IPS-NIHi7 (cell line): ENCODE measurements around the gene MAP1S.

Source experiments
- DNase-seq: peaks from one replicate; pipeline ENCODE4 v3.0.0; 2012; ENCODE audit warnings: mixed read lengths; ENCODE audit errors: extremely low spot score

MAP1S gene

DNA sequence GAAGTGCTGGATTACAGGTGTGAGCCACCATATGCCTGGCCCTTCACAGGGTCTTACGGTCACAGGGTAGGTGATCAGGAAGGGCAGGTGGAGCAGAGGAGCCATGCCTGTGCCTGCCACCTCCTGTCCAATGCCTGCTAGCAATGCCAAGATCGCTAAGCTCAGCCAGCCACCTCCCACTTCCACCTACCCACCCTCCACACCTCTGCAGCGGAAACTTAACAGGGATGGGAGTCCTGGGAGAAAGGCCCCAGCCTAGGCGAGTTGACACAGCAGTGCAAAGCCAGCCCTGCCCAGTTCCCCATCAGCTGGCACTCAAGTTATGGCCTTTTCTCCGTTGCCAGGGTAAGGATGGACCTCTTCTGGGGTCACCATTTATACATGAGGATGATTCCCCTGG, 16.1 kb downstream of the MAP1S start:
- no peak for DNase-seq

- DNase-seq: no peak
These were observed 18.4 kb downstream of the MAP1S start for GRCh38 chr19:17737690-17738153.

DNA sequence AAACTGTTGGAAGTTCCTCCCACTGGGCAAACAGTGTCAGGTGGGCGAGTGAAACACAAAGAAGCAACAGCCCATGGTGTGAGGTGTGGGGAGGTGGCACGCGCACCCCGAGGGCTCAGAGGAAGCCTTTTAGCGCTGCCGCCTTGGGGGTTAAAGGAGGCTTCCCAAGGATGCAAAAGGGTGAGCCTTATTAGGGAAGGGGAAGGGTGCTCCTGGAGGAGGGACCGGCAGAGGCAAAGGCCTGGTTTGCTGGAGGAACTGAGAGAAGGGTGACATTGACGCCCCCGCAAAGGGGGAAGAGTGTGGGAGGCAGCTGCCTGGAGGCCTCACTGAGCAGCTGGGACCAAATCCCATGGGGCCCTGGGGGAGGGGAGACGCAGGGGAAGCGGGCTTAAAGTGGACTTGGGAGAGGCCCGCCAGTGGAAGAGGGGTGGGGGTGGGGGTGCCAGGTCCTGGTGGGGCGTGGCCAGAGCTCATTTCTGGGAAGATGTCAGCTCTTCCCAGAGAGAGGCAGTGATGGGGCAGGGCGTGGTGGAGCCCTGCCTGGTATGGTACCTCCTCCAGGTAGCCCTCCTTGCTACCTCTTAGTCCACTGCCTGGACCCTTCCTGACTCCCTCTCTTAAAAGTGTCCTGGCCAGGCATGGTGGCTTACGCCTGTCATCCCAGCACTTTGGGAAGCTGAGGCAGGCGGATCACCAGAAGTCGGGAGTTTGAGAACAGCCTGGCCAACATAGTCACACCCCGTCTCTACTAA, 20.0 kb downstream of the MAP1S start:
- DNase-seq: peak; percentile 44

DNA sequence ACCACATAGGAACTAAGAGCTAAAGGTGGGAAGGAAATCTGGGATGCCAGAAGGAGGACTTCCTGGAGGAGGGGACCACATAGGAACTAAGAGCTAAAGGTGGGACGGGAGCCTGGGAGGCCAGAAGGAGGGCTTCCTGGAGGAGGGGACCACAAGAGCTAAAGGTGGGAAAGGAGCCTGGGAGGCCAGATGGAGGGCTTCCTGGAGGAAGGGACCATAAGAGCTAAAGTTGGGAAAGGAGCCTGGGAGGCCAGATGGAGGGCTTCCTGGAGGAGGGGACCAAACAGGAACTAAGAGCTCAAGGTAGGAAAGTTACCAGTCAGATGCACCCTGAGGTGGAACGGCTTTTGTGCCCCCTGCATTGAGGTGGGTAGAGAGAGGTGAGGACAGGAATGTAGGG, 22.2 kb downstream of the MAP1S start:
- no peak for DNase-seq

DNA sequence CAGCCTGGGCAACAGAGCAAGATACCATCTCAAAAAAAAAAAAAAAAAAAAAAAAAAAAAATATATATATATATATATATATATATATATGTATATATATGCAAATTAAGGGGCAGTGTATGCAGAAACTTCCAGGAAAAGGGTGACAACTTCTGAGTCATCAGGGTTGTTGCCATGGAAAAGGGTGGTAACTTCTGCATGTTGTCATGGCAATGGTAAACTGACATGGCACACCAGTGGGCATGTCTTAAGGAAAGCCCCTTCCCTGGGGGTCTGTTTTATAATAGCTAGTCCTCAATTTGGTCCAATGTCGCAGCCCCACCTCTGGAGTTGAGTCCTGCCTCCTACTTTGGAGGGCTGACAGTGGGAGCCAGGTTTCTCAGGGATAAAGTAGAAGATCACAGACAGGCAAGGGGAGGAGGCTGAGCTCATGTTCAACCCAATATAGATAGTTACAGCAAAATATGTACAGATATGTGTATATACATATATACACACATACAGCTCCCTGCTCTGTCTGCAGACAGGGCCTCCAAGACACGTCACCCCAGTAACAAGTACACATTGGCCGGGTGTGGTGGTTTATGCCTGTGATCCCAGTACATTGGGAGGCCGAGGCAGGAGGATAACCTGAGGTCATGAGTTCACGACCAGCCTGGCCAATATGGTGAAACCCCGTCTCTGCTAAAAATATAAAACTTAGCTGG, 24.7 kb downstream of the MAP1S start:
- no peak for DNase-seq

- DNase-seq: peak; percentile 100
These were observed 28.2 kb downstream of the MAP1S start for GRCh38 chr19:17747205-17748098.

DNA sequence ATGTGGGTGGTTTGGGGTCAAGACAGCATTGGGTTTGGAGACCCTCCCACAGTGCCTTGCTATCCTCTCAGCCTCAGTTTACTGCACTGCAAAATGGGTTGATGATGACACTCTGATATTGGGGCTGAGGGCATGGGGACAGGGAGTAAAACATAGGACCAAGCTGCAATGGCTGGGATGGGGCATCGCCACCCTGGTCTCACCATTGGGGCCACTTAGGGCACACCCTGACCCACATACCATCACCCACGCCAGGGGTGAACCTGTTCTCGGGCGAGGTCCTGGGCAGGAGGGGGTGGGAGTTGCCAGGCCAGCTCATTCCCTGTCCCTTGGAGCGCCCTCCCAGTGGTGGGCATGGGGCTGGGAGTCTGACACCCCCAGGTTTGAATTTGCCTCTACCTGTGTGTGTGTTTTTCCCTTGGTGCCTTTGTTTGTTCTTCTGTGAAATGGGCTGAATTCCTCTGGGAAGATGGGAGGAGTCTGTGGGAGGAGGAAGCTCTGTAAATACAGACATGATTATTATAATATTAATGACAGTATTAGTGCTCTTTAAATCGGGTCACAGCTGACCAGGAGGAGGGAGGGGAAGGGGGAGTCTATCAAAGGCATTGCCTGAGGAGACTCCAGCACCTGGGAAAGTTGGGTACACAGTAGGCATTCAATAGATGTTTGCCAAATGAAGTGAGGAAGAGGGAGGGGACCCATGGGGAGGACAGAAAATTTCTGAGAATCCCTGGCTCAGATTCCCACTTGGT, 29.8 kb downstream of the MAP1S start:
- DNase-seq: no peak

DNA sequence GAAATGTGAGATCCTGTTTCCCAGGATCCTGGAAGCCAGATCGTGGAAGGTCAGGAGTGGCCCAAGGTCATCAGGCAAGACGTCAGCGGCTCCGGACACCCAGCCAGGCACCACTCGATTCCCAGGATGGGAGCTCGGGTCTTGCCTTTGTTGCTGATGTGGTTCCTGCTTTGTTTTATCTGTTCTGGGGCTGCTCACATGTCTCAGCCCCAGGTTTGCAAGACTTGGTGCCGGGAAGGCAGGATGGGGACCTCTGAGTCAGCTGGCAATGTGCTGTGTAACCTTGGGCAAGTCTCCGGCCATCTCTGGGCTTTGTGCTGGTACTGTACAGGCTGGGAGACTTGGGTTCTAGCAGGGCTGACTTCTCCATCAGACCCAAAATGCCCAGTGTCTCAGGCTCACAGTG, 30.6 kb downstream of the MAP1S start:
- no peak for DNase-seq

GRCh38 chr19:17751103-17751911, 32.0 kb downstream of the MAP1S start, which contains the start of gene FCHO1:
TSS of gene FCHO1 (plus strand) at chr19:17751477. CDS start at chr19:17755165, 3,688 bp downstream.
- DNase-seq: no peak

DNA sequence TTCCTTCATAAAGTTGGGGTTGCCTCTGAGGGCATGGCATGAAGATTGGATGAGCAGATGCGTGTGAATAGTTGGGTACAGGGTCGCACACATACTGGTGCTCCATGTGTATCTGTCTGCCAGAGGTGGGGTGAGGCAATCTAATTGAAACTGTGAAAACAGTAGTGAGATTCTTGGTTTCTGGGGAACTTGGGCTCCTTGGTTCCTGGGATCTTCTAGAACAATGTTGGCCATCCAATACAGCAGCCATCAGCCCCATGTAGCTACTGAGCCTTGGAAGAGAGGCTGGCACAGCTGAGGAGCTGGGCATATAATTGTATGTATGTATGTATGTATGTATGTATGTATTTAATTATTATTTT, 32.6 kb downstream of the MAP1S start:
- DNase-seq: no peak

DNA sequence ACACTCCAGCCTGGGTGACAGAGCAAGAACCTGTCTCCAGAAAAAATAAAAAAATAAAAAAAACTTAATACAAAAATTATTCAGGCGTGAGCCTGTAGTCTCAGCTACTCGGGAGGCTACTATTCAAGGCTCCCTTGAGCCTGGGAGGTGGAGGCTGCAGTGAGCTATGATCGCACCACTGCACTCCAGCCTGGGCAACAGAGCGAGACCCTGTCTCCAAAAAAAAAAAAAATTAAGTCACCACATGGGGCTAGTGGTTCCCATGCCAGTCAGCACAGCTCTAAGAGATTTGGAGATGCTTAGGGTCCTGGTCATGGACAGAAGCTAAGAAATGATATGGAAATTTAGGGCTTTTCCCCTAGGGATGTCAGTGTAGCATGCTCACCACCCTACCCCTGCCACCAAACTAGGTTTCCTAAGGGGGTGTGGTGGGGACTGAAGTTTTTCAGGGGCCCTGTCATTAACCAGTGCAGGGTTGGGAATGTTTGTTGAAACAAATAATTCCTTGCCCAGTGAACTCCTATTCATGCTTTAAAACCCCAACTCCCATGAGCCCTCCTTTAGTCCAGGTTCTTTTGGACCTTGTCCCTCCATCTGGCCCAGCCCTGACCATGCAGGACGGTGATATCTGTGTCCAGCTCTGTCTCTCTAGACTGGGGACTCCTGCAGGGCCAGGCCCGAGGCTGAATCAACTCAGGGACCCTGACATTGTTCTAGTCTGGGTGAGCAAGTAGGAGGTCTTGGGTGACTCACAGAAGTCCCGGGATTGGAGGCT, 33.8 kb downstream of the MAP1S start:
- no peak for DNase-seq

DNA sequence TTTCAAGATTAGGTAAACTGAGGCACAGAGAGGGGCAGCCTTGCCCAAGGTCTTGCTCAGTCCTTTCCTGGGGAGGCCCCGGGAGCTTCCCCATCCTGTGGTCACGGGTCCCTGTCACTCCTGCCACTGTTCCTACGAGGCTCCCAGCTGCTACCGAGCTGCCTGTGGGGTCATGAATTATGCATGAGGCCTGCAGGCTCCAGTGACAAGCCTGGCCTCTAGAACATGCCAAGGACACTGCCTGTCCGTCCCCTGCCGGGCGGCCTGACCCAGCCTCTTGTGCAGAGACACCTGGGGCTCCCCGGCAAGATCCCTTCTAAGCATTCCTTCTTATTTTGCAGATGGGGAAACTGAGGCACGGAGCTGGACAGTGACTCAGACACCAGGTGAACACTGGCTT, 34.7 kb downstream of the MAP1S start:
- no peak for DNase-seq

DNA sequence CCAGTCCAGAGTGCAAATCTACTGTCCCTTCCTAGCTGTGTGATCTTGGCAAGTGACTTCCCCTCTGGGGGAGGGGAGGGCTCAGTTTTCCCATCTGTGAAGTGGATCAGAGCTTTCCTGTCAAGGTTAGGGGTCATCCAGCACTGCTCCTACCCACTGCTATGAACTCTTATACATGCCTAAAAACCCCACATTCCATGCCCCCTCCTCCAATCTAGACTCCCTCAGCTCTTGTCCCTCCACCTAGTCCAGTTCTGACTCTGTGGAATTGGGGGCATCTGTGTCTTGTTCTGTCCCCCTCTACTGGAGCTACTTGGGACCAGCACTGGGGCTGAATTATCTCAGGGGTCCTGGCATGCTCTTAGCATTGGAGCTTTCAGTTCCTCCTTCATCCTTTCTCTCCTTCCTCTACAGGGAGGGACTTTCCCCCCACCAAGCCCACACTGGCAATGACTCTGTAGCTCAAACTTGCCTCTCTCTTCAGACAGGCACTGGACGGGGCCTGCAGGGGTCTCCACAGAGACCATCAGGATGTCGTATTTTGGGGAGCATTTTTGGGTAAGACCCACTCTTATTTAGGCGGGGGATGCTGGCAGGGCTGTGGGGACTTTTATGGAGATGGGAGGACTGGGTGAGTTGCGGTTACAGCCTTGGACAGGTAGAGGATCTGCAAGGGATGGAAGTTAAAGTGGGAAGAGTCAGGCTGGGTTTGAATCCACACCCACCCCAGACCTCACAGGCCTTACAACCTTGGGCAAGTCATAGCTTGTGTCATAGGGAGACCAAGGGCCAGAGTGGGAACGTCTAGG, 35.6 kb downstream of the MAP1S start:
- DNase-seq: no peak

DNA sequence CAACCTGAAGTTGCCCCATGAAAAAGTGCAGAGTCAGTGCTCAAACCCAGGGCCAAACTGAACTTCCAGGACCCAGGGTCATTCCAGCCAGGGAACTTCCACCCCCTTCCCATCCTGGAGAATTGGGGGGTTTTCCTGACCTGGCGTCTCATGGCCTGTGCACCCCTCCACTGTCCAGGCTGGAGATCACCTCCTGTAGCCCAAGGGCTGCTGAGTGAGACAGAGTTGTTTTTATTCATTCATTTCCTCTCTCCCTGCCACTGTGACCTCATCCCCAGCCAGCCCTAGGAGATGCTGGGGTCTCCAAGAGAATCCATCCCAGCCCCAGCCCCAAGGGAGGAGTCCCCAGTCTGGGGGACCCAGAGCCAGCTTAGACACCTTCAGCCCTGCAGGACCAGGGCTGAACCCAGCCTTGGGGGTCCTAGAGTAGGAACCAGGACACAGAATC, 36.2 kb downstream of the MAP1S start:
- no peak for DNase-seq

DNA sequence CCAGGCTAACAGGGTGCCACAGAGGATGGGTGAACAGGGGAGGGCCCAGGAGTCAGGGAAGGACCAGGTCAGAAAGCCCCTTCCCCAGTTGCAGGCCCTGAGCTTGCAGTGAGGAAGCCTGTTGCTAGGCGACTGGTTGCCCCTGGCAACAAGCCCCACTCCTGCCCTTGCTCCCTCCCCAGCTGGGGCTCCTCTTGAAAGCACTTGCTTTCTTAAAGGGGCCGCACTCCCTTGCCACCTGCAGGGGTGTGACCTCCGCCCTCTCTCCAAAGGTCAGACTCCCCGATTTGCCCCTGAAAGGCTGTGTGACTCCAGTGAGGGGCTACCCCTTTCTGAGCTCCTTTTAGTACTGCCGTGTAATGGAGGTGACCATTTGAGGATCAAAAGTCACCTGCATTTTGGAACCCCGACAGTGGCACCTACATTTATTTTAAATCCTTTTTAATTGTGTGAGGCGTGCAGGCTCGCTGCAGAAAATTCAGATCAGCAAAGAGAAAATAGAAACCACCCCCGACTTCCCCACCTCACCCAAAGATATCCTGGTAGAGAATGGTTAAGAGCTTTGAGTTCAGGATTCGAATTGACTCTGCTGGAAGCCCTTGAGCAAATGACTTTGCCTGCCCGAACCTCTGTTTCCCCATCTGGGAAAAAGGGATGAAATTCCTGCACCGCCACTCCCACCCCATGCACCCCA, 36.8 kb downstream of the MAP1S start:
- DNase-seq: peak; percentile 69

DNA sequence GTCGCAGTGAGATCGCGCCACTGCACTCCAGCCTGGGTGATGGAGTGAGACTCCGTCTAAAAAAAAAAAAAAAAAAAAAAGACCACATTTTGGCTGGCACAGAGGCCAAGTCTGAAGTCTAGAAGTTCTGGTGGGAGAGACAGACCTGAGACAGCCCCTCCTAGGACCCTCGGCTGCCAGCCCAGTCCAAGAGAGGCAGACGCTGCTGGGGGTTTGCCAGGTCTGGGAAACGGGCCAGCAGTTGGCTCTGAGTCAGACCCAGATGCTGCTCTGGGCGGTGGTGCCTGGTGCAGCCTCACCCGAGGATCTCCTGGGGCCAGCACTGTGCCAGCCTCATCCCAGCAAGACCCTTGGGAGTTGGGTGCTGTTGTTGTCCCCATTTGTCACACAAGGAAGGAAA, 37.8 kb downstream of the MAP1S start:
- DNase-seq: no peak

DNA sequence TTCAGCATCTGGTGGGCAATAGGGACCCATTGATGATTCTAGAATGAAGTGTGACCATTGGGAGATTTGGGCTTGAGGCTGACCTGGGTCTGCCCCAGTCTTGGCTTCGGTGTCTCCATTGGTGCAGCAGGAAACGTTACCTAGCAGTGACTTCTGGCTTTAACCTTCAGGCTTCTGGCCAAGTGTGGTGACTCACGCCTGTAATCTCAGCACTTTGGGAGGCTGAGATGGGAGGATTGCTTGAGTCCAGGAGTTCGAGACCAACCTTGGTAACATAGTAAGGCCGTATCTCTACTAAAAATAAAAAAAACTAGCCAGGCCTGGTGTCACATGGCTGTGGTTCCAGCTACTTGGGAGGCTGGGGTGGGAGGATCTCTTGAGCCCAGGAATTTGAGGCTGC, 39.2 kb downstream of the MAP1S start:
- DNase-seq: no peak

DNA sequence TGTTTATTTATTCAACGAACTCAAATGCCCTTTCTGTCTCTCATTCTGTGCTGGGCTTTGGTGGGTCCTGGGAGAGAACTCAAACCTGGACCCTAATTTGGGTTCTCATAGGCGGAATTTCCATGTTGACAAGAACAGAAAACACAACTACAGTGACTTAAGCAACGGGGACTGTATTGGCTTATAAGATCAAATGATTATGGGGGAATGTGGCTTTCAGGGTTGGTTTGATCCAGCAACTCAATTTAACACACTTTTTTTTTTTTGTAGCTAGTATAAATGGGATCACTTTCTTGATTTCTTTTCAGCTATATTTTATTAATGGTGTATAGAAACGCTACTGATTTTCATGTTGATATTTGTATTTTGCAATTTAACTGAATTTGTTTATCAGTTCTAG, 41.9 kb downstream of the MAP1S start:
- no peak for DNase-seq
